Measurements from ENCODE around the gene HS3ST6. TPM values are rescaled to one million over a fixed set of nuclear protein-coding genes. Genes with fewer than 3 reads are reported as not detected.

Gene HS3ST6
- total and polyA plus RNA-seq, 9 of the 15 experiments (the other 6 are each of a cell fraction or from before 2014, with no cell fraction given), result not detected

DNA sequence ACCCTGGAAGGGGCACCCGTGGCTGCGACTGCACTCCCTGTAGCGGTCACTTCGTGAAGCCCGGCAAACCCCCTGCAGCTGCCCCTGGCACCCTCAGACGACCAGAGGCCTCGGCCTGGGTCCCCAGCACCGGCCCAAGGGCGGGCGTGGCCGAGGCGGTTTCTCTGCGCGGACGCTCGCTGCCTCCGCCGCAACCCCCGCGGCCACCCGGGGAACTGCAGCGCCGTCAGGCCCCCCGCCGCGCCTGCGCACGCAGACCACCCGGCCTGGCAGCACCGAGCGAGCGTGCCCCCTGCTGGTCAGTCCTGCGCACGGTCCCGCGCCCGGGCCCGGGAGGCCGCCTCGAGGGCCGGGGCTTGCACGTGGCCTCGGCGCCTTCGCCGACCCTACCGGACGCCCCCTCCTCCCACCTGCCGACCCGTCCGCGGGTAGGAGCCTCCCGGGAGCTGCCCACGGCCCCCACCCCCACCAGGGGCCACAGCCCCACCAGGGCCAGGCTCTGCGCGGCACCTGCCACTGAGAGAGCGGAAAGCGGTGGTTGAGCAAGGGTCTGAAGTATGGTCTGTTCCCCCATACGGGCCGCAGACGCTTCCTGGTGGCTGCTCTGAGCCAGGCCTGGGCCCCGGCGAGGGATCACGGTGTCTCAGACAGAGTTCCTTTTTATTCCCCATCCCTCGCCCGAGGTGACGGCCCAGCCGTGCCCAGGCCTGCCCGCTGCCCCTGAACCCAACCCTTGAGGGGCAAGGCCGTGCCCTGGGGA is 11.5 kb upstream of the HS3ST6 start (continued):
- TF ChIP-seq, protein P1, sequence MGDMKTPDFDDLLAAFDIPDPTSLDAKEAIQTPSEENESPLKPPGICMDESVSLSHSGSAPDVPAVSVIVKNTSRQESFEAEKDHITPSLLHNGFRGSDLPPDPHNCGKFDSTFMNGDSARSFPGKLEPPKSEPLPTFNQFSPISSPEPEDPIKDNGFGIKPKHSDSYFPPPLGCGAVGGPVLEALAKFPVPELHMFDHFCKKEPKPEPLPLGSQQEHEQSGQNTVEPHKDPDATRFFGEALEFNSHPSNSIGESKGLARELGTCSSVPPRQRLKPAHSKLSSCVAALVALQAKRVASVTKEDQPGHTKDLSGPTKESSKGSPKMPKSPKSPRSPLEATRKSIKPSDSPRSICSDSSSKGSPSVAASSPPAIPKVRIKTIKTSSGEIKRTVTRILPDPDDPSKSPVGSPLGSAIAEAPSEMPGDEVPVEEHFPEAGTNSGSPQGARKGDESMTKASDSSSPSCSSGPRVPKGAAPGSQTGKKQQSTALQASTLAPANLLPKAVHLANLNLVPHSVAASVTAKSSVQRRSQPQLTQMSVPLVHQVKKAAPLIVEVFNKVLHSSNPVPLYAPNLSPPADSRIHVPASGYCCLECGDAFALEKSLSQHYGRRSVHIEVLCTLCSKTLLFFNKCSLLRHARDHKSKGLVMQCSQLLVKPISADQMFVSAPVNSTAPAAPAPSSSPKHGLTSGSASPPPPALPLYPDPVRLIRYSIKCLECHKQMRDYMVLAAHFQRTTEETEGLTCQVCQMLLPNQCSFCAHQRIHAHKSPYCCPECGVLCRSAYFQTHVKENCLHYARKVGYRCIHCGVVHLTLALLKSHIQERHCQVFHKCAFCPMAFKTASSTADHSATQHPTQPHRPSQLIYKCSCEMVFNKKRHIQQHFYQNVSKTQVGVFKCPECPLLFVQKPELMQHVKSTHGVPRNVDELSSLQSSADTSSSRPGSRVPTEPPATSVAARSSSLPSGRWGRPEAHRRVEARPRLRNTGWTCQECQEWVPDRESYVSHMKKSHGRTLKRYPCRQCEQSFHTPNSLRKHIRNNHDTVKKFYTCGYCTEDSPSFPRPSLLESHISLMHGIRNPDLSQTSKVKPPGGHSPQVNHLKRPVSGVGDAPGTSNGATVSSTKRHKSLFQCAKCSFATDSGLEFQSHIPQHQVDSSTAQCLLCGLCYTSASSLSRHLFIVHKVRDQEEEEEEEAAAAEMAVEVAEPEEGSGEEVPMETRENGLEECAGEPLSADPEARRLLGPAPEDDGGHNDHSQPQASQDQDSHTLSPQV (IDR thresholded peaks at IDR 0.05), result peak; percentile 98
- TF ChIP-seq ZNF280A (IDR thresholded peaks at IDR 0.05; ENCODE audit: low read depth, partially characterized antibody) (no peak), RBM34 (IDR thresholded peaks at IDR 0.05; ENCODE audit: borderline replicate concordance, insufficient read depth, low read length) (no peak), STAT6 (CRISPR knock-in tag; IDR thresholded peaks at IDR 0.05) (0 out of 2 replicates have a peak, but pooled peaks have one; percentile 43), NFIX (CRISPR knock-in tag; IDR thresholded peaks at IDR 0.05; ENCODE audit: low read depth) (no peak), IRF9 (tag; IDR thresholded peaks at IDR 0.05) (no peak), ELF1 (tag; IDR thresholded peaks at IDR 0.05) (no peak), ZNF324 (CRISPR knock-in tag; IDR thresholded peaks at IDR 0.05) (no peak), ZNF436 (CRISPR knock-in tag; IDR thresholded peaks at IDR 0.05) (no peak), WHSC1 (IDR thresholded peaks at IDR 0.05; ENCODE audit: low read length) (no peak), CREBBP (IDR thresholded peaks at IDR 0.05; ENCODE audit: low read depth, low read length) (no peak), ZNF263 (CRISPR knock-in tag; IDR thresholded peaks at IDR 0.05; ENCODE audit: borderline replicate concordance) (no peak), LEF1 (IDR thresholded peaks at IDR 0.05) (no peak), ETS2 (tag; IDR thresholded peaks at IDR 0.05; ENCODE audit: borderline replicate concordance, poor library complexity, severe bottlenecking) (no peak), SMAD1 (IDR thresholded peaks at IDR 0.05; ENCODE audit: low read depth, low read length, partially characterized antibody) (no peak), ZNF24 (IDR thresholded peaks at IDR 0.05) (peak; percentile 53; the same call in 1 of the 2 replicates), SAFB (IDR thresholded peaks at IDR 0.05; ENCODE audit: borderline replicate concordance, low read depth, low read length) (0 out of 2 replicates have a peak, but pooled peaks have one; percentile 39), KLF16 (IDR thresholded peaks at IDR 0.05) (no peak), EP400 (IDR thresholded peaks at IDR 0.05) (peak; percentile 35; the same call in 1 of the 2 replicates)
